HT-29 (cell line): ENCODE results near the gene RAD1. TPM values are rescaled to one million over a fixed set of nuclear protein-coding genes. Genes with fewer than 3 reads are reported as not detected.

ENCODE experiments used
- DNase-seq: peaks from one replicate; pipeline ENCODE4 v3.0.0-alpha.2; 2015; ENCODE audit warnings: low spot score
- total RNA-seq: library from RNA; depleted of rRNA; stranded (reverse); fragments of >200 nt; shearing (Covaris generic); gene quantifications from 2 replicates; pipeline ENCODE4 v1.2.3, GENCODE V29; 2014; rRNA removed

Gene RAD1
- total RNA-seq, 1 experiment from 2014 or later: 48.2 TPM

DNA sequence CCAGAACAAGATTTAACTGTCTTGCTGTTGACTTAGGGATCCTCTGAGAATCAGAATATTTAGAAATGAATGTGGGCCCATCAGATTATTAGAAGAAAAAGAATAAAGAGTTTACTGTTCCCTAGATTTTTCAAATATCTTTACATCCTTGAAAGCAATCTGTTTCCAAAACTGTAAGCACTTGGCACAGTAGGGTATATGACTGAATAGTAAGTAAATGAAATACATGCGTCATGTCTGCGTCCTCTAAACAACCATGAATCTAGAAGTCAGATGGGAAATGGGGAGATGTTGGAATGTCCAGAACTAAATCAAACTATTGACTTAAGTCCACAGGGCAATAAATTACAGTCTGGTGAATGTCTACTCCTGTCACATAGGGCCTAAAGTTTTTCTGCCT lies 50.2 kb downstream of the RAD1 start:
- no peak for DNase-seq

DNA sequence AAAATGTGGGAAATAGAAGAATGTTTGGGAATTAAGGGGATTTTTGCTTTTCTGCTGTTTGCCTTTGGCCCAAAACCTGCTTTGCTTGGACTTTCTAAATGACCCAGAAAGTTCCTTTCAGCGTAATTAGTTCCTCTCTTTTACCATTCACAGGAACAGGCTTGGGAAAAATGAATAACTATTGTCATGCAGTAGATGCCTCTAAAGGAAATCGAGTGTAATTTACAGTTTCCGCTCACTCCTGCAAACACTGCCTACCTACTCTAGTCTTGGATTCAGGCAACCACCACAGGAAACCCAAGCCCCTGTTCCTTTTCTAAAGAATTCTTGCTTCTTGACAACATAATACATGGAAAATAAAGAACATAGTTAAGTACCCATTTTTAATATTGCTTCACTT lies 51.4 kb downstream of the RAD1 start:
- DNase-seq: no peak

DNA sequence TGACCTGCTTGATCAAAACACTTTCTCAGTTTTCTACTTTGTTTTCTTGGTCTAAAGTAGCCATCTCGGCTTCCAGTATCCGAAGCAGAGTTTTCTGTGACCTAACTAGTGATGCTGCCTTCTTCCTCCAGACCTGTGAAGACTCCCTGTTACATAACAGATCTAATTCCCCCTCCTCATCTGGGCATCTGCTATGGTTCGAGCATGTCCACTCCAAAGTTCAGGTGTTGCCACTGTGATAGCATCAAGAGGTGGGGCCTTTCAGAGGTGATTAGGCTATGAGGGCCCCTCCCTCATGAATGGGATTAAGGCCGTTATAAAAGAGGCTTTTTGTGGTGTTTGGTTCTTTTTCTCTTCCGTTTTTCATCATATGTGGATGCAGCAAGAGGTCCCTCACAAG lies 56.1 kb downstream of the RAD1 start:
- DNase-seq: no peak

DNA sequence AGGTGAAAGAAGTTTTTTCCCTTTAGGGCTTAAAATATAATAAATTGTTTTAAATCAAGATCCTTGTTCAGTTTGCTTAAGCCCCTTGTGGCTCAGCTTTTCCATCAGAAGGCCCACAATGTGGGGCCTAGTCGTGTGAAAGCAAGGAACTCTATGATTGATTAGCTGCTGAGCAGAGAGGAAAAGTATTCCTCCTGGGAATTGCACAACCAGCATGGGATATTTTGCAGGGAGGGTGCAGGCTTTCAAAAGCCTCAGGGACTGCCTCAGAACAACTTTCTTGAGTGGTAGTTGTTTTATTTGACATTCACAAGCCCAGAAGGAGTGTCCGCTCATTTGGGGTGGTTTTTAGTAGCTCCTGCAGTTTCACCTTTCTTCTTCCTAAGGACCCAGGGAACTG lies 56.5 kb downstream of the RAD1 start:
- DNase-seq: no peak

DNA sequence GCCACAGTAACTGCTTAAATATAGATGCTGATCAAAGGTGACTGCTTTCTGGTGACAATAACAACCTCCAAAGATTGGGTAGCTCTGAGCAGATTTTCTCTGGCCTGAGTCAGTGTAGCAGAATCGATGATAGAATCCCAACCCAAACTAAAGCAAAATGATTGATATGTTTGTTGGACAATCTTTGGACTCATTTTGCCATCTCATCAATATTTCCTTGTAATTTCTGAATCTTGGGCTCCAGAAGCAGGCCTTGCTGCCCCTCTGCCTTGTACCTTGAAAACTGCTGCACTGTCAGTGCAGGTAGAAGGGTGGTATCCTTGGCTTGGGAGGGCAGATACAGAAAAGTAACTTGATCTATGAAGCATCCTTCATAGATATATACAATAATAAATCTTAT lies 57.4 kb downstream of the RAD1 start:
- no peak for DNase-seq

DNA sequence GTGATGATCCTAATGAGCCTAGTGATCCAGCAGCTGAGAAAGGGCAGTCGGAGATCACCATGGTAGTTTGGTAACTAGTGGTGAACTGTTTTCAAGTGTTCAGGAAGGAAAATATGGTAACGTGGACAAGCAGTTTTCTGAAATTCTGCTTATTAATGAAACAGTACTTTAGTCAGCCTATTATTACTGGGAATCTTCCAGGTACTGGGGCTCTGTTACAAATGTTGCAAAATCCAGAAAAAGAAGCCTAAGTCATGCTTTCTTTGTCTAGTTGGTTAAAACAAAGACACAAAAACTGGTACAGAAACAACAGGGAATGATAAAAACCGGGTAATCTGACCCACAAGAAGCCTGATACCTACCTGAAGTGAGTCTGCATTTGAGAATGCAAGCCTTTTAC lies 58.1 kb downstream of the RAD1 start:
- DNase-seq: no peak

Other genes starting within 250 kb of the RAD1 start
- gene TTC23L, start 76.3 kb downstream of the RAD1 start, total RNA-seq: not detected in 2 replicates
- 40.3 and 49.5 TPM in 2 replicates for gene BRIX1, start 207 bp upstream of the RAD1 start, total RNA-seq
- 19.6 and 20.1 TPM in 2 replicates for gene DNAJC21, start 14.1 kb upstream of the RAD1 start, total RNA-seq
- not detected in 2 replicates for gene AGXT2, start 132.4 kb upstream of the RAD1 start, total RNA-seq